C1 segment of cervical spinal cord (tissue), 14 donors: ENCODE measurements around the gene FBN2.
"Not testable (repeated sequence)": the region's sequence is repeated elsewhere in the genome, so short reads cannot be mapped to it uniquely, and the experiment has no call there.

Experiments
- DNase-seq, 14 donors: peaks; one replicate each; lab custom pipeline; 2025; lab: John Stamatoyannopoulos, UW

Gene FBN2

GRCh38 chr5:128426090-128426534, 111.9 kb downstream of the FBN2 start:
- DNase-seq = no peak

GRCh38 chr5:128424646-128425045, 113.4 kb downstream of the FBN2 start:
- DNase-seq = no peak

GRCh38 chr5:128422612-128423011, 115.4 kb downstream of the FBN2 start:
- no peak for DNase-seq

GRCh38 chr5:128414469-128414868, 123.6 kb downstream of the FBN2 start:
- no peak for DNase-seq

GRCh38 chr5:128413356-128413755, 124.7 kb downstream of the FBN2 start:
- DNase-seq = no peak

GRCh38 chr5:128412145-128412930, 125.7 kb downstream of the FBN2 start:
- DNase-seq = no peak

GRCh38 chr5:128409166-128409800, 128.8 kb downstream of the FBN2 start:
- no peak for DNase-seq

- no peak for DNase-seq
Observed at GRCh38 chr5:128408622-128409021, 129.4 kb downstream of the FBN2 start.

- no peak for DNase-seq
Observed at GRCh38 chr5:128407944-128408343, 130.1 kb downstream of the FBN2 start.

- DNase-seq = no peak
Observed at GRCh38 chr5:128406803-128407202, 131.2 kb downstream of the FBN2 start.

- no peak for DNase-seq
Observed at GRCh38 chr5:128405159-128405558, 132.9 kb downstream of the FBN2 start.

- DNase-seq = no peak
Observed at GRCh38 chr5:128403333-128403732, 134.7 kb downstream of the FBN2 start.

- DNase-seq = no peak
Observed at GRCh38 chr5:128402506-128402905, 135.5 kb downstream of the FBN2 start.

- DNase-seq = not testable (repeated sequence)
Observed at GRCh38 chr5:128400766-128401165, 137.3 kb downstream of the FBN2 start.

- no peak for DNase-seq
Observed at GRCh38 chr5:128399111-128399510, 138.9 kb downstream of the FBN2 start.

- no peak for DNase-seq
Observed at GRCh38 chr5:128397876-128398275, 140.2 kb downstream of the FBN2 start.

GRCh38 chr5:128395073-128395472, 143.0 kb downstream of the FBN2 start:
- no peak for DNase-seq

- DNase-seq = no peak
Observed at GRCh38 chr5:128384068-128384467, 154.0 kb downstream of the FBN2 start.

GRCh38 chr5:128380337-128380736, 157.7 kb downstream of the FBN2 start:
- DNase-seq = no peak

- no peak for DNase-seq
Observed at GRCh38 chr5:128378632-128379031, 159.4 kb downstream of the FBN2 start.

- DNase-seq = no peak
Observed at GRCh38 chr5:128378196-128378595, 159.8 kb downstream of the FBN2 start.

- DNase-seq = no peak
Observed at GRCh38 chr5:128376577-128376976, 161.5 kb downstream of the FBN2 start.

GRCh38 chr5:128366147-128366546, 171.9 kb downstream of the FBN2 start:
- DNase-seq = no peak
